Memory B cell (primary cell): ENCODE results near the gene MYO7B.

Experiments used
- ATAC-seq: fragments of 150-1000 bp; cut with Tn5 transposase; 2 replicates; pipeline ENCODE4 v1.10.0; 2021; ENCODE audit warnings: low read depth, mild to moderate bottlenecking, moderate library complexity
- DNase-seq, 2 donors: peaks; one replicate each; pipeline ENCODE4 v3.0.0; 2022; ENCODE audit warnings: low spot score in 2 of 2
- H3K27ac Mint-ChIP-seq: one replicate; pipeline ENCODE4 v1.8.0; 2022; ENCODE audit warnings: mild to moderate bottlenecking, moderate library complexity, mixed read lengths
- H3K27me3 Mint-ChIP-seq: one replicate; pipeline ENCODE4 v1.8.0; 2022; ENCODE audit warnings: mixed read lengths
- H3K36me3 Mint-ChIP-seq: one replicate; pipeline ENCODE4 v1.8.0; 2022; ENCODE audit warnings: mild to moderate bottlenecking, mixed read lengths
- H3K4me1 Mint-ChIP-seq: one replicate; pipeline ENCODE4 v1.8.0; 2022; ENCODE audit warnings: mixed read lengths
- H3K4me3 Mint-ChIP-seq: one replicate; pipeline ENCODE4 v1.8.0; 2022; ENCODE audit warnings: mild to moderate bottlenecking, moderate library complexity, mixed read lengths
- H3K9me3 Mint-ChIP-seq: one replicate; pipeline ENCODE4 v1.8.0; 2022; ENCODE audit warnings: mixed read lengths

Gene MYO7B

DNA sequence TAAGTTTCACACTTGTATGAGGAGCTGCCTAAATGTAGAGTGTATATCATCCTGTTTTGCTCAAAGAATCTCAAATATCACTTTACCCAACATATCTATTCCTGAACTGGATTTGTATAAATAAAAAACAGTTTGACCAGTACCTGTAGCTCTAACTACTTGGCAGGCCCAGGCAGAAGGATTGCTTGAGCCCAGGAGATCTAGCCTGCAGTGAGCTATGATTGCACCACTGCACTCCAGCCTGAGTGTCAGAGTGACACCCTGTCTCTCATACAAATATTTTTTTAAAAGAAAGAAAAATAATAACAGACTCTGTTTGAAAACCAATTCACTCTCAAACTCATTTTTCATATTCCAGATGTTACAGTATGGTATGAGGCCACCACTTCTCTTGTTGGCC, 147.6 kb downstream of the MYO7B start:
- Mint-ChIP-seq H3K4me3 (no peak overlapping the region), H3K9me3 (no peaks in the 10 kb centered on the region), H3K27ac (no peak overlapping the region), H3K36me3 (no peaks in the 10 kb centered on the region), H3K27me3 (peaks cover 5% of the 10 kb centered on the region), H3K4me1 (peaks cover 9% of the 10 kb centered on the region)
- ATAC-seq: no peak
- no peak for DNase-seq

DNA sequence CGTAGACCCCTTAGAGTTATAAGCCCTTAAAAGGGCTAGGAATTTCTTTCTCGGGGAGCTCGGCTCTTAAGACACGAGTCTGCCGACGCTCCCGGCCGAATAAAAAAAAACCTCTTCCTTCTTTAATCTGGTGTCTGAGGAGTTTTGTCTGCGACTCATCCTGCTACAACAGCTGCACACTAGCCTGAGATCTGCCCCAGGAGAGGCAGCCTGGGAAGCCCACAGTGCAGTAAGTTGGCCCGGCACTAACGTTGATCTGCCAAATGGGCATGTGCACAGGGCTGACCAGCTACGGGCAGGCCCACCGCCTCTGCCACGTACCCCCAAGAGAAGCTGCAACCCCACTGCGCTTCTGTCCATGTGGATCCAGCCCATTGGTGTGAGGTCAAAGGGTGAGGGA, 148.3 kb downstream of the MYO7B start:
- Mint-ChIP-seq H3K27ac (no peak overlapping the region), H3K4me3 (no peak overlapping the region), H3K27me3 (no peaks in the 10 kb centered on the region), H3K4me1 (peaks cover 3% of the 10 kb centered on the region), H3K36me3 (no peaks in the 10 kb centered on the region), H3K9me3 (no peaks in the 10 kb centered on the region)
- DNase-seq (no peak), ATAC-seq (no peak)

DNA sequence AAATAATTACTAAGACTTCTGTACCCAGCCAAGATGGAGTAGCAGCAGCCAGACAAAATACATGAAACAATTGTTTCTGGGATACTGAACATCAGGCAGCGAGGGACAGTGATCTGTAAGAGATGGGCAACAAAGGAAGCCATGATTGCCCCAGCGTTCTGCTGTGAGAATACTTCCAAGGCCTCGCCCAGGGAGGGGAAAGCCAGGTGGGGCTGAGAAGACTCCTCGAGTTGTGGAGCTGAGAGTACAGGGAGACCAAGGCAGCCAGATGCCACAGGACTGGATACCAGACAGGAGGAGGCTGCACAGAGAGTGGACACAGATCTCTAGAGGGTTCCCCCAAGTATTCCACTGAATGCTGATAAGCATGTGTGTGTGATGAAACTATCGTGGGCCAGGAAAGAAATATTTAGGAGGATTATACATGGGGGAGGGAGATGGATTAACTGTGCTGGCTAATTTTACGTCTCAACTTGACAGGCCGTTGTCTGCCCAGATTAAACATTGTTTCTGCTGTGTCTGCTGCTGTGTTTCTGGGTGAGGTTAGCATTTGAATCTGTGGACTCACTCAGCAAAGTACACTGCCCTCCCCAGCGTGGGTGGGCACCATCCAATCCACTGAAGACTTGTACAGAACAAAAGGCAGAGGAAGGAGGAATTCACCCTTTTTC, 150.1 kb downstream of the MYO7B start:
- DNase-seq (no peak), ATAC-seq (no peak)
- no peak overlapping the region for H3K4me3 Mint-ChIP-seq
- H3K27me3 Mint-ChIP-seq: no peaks in the 10 kb centered on the region
- H3K4me1 Mint-ChIP-seq: peaks cover 3% of the 10 kb centered on the region
- H3K27ac Mint-ChIP-seq: no peak overlapping the region
- H3K9me3 Mint-ChIP-seq: no peaks in the 10 kb centered on the region
- no peaks in the 10 kb centered on the region for H3K36me3 Mint-ChIP-seq
